LNCaP clone FGC (cell line): ENCODE data around the gene GPHN.

Experiments
- DNase-seq: peaks from one replicate; pipeline ENCODE4 v3.0.0-alpha.2; 2011; ENCODE audit warnings: low read depth
- H3K4me3 ChIP-seq: 2 replicates; pipeline ENCODE4 v1.5.1; 2011; ENCODE audit warnings: mild to moderate bottlenecking, low read depth, low read length, control low read depth
- CTCF ChIP-seq: IDR thresholded peaks from 2 replicates; pipeline ENCODE4 v1.5.1; 2012; ENCODE audit warnings: mild to moderate bottlenecking; ENCODE audit not compliant: control insufficient read depth, insufficient read depth; ENCODE audit errors: extremely low read depth

Gene GPHN

GRCh38 chr14:66944872-66945271 lies 436.9 kb downstream of the GPHN start:
- TF ChIP-seq CTCF: no peak
- no peak overlapping the region for H3K4me3 ChIP-seq
- no peak for DNase-seq

GRCh38 chr14:66955159-66955558 lies 447.2 kb downstream of the GPHN start:
- TF ChIP-seq CTCF: no peak
- no peak overlapping the region for H3K4me3 ChIP-seq
- no peak for DNase-seq

GRCh38 chr14:66959437-66960050 lies 451.6 kb downstream of the GPHN start:
- H3K4me3 ChIP-seq: no peak overlapping the region
- no peak for DNase-seq
- TF ChIP-seq CTCF: no peak

- no peak for TF ChIP-seq CTCF
- no peak overlapping the region for H3K4me3 ChIP-seq
- no peak for DNase-seq
These were observed 457.9 kb downstream of the GPHN start for GRCh38 chr14:66965831-66966230.

GRCh38 chr14:66972469-66972868 lies 464.5 kb downstream of the GPHN start:
- TF ChIP-seq CTCF: no peak
- no peak for DNase-seq

GRCh38 chr14:66974397-66975025 lies 466.6 kb downstream of the GPHN start:
- no peak for TF ChIP-seq CTCF
- H3K4me3 ChIP-seq: no peak overlapping the region
- DNase-seq: no peak

More at GRCh38 chr14:66972469-66972868, 464.5 kb downstream of the GPHN start:
- no peak overlapping the region for H3K4me3 ChIP-seq

- no peak for DNase-seq
- TF ChIP-seq CTCF: no peak
- H3K4me3 ChIP-seq: no peak overlapping the region
These were observed 467.3 kb downstream of the GPHN start for GRCh38 chr14:66975251-66975650.
